HepG2 (cell line): ENCODE data around the gene UBFD1.

Experiments used
- NFYB ChIP-seq: sonication (generic); formaldehyde crosslinking; IDR thresholded peaks from 2 replicates; pipeline ENCODE4 v1.4.0; 2020; ENCODE audit warnings: missing genetic modification reagents
- POLR2A ChIP-seq, 2 experiments: IDR thresholded peaks; 2 replicates each; pipeline ENCODE4 v1.6.1; 2011; ENCODE audit warnings: low read depth in 2 of 2, low read length in 2 of 2, mild to moderate bottlenecking in 1 of 2, moderate library complexity in 1 of 2; ENCODE audit not compliant: insufficient read depth in 1 of 2
- RAD21 ChIP-seq: fragments of 450-650 bp; formaldehyde crosslinking; IDR thresholded peaks from 2 replicates; pipeline ENCODE4 v1.5.0; 2020; ENCODE audit warnings: mild to moderate bottlenecking
- SUZ12 ChIP-seq: fragments of 150-350 bp; IDR thresholded peaks from 2 replicates; pipeline ENCODE4 v1.6.1; 2014; ENCODE audit warnings: low read depth, low read length
- ZNF780A ChIP-seq: sonication (generic); formaldehyde crosslinking; IDR thresholded peaks from 2 replicates; pipeline ENCODE4 v1.8.0; 2022; ENCODE audit warnings: mild to moderate bottlenecking, missing genetic modification reagents, moderate library complexity
- ZSCAN29 ChIP-seq: sonication (generic); formaldehyde crosslinking; conservative IDR thresholded peaks from 2 replicates; pipeline ENCODE4 v1.4.0; 2020; ENCODE audit warnings: mild to moderate bottlenecking, missing genetic modification reagents
- TF ChIP-seq, protein P1 (sequence below): IDR thresholded peaks from 2 replicates; pipeline ENCODE4 v1.6.1; 2012; ENCODE audit warnings: inconsistent platforms
- TF ChIP-seq, protein P2 (sequence below): sonication (generic); formaldehyde crosslinking; IDR thresholded peaks from 2 replicates; pipeline ENCODE4 v1.4.0; 2020; ENCODE audit warnings: mild to moderate bottlenecking, missing genetic modification reagents
- TF ChIP-seq, protein P3 (sequence below), 2 experiments: IDR thresholded peaks; 2 replicates each; pipeline ENCODE4 v1.6.1; 2011 to 2012; ENCODE audit warnings: low read length in 2 of 2, borderline replicate concordance in 1 of 2, low read depth in 1 of 2, mild to moderate bottlenecking in 1 of 2, moderate library complexity in 1 of 2
- TF ChIP-seq, protein P4 (sequence below): sonication (generic); formaldehyde crosslinking; IDR thresholded peaks from 2 replicates; pipeline ENCODE4 v1.4.0; 2020; ENCODE audit warnings: mild to moderate bottlenecking, missing genetic modification reagents
- TF ChIP-seq, protein P5 (sequence below): sonication (generic); formaldehyde crosslinking; IDR thresholded peaks from 2 replicates; pipeline ENCODE4 v1.8.1; 2022; ENCODE audit warnings: mild to moderate bottlenecking, missing genetic modification reagents

DNA sequence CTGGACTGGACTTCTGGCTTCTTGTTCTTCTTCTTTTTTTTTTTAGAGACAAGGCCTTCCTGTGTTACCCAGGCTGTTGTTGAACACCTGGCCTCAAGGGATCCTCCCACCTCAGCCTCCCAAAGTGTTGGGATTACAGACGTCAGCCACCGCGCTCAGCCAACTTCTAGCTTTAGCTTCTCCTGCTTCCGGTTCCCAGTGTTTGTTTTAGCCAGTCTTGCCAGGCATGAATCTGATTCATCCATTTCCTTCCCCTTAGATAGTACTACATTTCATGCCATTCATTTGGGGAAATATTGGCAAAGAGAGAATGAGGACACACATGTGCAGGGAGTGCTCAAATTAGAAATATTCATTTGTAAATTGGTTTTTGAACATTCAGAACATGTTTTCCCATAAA is 50.7 kb downstream of the UBFD1 start:
- TF ChIP-seq, protein P1, sequence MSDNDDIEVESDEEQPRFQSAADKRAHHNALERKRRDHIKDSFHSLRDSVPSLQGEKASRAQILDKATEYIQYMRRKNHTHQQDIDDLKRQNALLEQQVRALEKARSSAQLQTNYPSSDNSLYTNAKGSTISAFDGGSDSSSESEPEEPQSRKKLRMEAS: no peak
- TF ChIP-seq POLR2A (IDR thresholded peaks at IDR 0.05; ENCODE audit: insufficient read depth in 1 of 2, low read depth in 2 of 2, low read length in 2 of 2) (no peak), ZSCAN29 (no peak), RAD21 (CRISPR knock-in tag) (no peak), NFYB (CRISPR knock-in tag) (no peak), SUZ12 (no peak), ZNF780A (CRISPR knock-in tag) (no peak)
- TF ChIP-seq, protein P2, sequence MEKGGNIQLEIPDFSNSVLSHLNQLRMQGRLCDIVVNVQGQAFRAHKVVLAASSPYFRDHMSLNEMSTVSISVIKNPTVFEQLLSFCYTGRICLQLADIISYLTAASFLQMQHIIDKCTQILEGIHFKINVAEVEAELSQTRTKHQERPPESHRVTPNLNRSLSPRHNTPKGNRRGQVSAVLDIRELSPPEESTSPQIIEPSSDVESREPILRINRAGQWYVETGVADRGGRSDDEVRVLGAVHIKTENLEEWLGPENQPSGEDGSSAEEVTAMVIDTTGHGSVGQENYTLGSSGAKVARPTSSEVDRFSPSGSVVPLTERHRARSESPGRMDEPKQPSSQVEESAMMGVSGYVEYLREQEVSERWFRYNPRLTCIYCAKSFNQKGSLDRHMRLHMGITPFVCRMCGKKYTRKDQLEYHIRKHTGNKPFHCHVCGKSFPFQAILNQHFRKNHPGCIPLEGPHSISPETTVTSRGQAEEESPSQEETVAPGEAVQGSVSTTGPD (CRISPR knock-in tag): no peak
- TF ChIP-seq, protein P3, sequence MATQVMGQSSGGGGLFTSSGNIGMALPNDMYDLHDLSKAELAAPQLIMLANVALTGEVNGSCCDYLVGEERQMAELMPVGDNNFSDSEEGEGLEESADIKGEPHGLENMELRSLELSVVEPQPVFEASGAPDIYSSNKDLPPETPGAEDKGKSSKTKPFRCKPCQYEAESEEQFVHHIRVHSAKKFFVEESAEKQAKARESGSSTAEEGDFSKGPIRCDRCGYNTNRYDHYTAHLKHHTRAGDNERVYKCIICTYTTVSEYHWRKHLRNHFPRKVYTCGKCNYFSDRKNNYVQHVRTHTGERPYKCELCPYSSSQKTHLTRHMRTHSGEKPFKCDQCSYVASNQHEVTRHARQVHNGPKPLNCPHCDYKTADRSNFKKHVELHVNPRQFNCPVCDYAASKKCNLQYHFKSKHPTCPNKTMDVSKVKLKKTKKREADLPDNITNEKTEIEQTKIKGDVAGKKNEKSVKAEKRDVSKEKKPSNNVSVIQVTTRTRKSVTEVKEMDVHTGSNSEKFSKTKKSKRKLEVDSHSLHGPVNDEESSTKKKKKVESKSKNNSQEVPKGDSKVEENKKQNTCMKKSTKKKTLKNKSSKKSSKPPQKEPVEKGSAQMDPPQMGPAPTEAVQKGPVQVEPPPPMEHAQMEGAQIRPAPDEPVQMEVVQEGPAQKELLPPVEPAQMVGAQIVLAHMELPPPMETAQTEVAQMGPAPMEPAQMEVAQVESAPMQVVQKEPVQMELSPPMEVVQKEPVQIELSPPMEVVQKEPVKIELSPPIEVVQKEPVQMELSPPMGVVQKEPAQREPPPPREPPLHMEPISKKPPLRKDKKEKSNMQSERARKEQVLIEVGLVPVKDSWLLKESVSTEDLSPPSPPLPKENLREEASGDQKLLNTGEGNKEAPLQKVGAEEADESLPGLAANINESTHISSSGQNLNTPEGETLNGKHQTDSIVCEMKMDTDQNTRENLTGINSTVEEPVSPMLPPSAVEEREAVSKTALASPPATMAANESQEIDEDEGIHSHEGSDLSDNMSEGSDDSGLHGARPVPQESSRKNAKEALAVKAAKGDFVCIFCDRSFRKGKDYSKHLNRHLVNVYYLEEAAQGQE (IDR thresholded peaks at IDR 0.05; ENCODE audit: borderline replicate concordance in 1 of 2, low read depth in 1 of 2, low read length in 2 of 2): no peak
- TF ChIP-seq, protein P4, sequence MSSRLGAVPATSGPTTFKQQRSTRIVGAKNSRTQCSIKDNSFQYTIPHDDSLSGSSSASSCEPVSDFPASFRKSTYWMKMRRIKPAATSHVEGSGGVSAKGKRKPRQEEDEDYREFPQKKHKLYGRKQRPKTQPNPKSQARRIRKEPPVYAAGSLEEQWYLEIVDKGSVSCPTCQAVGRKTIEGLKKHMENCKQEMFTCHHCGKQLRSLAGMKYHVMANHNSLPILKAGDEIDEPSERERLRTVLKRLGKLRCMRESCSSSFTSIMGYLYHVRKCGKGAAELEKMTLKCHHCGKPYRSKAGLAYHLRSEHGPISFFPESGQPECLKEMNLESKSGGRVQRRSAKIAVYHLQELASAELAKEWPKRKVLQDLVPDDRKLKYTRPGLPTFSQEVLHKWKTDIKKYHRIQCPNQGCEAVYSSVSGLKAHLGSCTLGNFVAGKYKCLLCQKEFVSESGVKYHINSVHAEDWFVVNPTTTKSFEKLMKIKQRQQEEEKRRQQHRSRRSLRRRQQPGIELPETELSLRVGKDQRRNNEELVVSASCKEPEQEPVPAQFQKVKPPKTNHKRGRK (CRISPR knock-in tag): no peak
- TF ChIP-seq, protein P5, sequence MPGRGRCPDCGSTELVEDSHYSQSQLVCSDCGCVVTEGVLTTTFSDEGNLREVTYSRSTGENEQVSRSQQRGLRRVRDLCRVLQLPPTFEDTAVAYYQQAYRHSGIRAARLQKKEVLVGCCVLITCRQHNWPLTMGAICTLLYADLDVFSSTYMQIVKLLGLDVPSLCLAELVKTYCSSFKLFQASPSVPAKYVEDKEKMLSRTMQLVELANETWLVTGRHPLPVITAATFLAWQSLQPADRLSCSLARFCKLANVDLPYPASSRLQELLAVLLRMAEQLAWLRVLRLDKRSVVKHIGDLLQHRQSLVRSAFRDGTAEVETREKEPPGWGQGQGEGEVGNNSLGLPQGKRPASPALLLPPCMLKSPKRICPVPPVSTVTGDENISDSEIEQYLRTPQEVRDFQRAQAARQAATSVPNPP (CRISPR knock-in tag): no peak
